MM.1S (cell line): ENCODE data around the gene ALDH5A1.

Experiments
- EZH2 ChIP-seq: fragments of 300-600 bp; sonication (generic); optimal IDR thresholded peaks from 2 replicates; pipeline ENCODE3; 2017; ENCODE audit warnings: low read depth, mild to moderate bottlenecking, antibody characterized with exemption, low read length, mixed read lengths
- EZH2phosphoT487 ChIP-seq: fragments of 300-600 bp; sonication (generic); IDR thresholded peaks from 2 replicates; pipeline ENCODE4 v1.6.1; 2018; ENCODE audit warnings: antibody characterized with exemption, low read length
- TF ChIP-seq, protein P1 (sequence below): fragments of 300-600 bp; sonication (generic); IDR thresholded peaks from 2 replicates; pipeline ENCODE4 v1.5.1; 2016; ENCODE audit warnings: antibody characterized with exemption, low read length, mixed read lengths

DNA sequence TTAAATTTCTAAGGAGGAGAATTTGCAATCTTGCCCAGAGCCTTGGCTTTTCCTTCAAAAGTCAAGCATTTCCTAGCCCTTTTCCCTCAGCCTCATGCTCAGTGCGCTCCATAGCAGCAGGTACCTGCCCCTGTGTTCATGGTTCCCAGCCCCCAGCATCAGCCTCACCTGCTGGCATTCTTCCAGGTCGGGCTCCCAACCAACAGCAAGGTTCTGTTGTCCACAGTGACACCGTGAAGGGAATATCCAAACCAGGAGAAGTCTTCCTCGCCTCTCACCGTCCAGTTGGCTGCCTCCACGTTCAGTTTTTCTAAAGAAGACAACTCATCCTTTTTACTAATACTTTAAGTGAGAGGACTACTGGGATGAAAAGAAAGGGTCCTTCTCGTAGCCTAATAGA is 48.1 kb upstream of the ALDH5A1 start:
- no peak for TF ChIP-seq EZH2
- TF ChIP-seq, protein P1, sequence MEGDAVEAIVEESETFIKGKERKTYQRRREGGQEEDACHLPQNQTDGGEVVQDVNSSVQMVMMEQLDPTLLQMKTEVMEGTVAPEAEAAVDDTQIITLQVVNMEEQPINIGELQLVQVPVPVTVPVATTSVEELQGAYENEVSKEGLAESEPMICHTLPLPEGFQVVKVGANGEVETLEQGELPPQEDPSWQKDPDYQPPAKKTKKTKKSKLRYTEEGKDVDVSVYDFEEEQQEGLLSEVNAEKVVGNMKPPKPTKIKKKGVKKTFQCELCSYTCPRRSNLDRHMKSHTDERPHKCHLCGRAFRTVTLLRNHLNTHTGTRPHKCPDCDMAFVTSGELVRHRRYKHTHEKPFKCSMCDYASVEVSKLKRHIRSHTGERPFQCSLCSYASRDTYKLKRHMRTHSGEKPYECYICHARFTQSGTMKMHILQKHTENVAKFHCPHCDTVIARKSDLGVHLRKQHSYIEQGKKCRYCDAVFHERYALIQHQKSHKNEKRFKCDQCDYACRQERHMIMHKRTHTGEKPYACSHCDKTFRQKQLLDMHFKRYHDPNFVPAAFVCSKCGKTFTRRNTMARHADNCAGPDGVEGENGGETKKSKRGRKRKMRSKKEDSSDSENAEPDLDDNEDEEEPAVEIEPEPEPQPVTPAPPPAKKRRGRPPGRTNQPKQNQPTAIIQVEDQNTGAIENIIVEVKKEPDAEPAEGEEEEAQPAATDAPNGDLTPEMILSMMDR, result no peak
- no peak for TF ChIP-seq EZH2phosphoT487
